ENCODE data around the gene MRPL34. TPM values are rescaled to one million over a fixed set of nuclear protein-coding genes. Genes with fewer than 3 reads are reported as not detected.
"Not testable (repeated sequence)": the region's sequence is repeated elsewhere in the genome, so short reads cannot be mapped to it uniquely, and the experiment has no call there.

Gene MRPL34
- total RNA-seq, 3 donors from 2014 or later: 111 to 137 (median 126) TPM

- H3K36me3 Mint-ChIP-seq (ENCODE audit: insufficient read depth); H3K4me3 Mint-ChIP-seq; H3K27me3 Mint-ChIP-seq (ENCODE audit: low read depth); H3K9me3 Mint-ChIP-seq; ATAC-seq; H3K4me1 Mint-ChIP-seq (ENCODE audit: low read depth); DNase-seq: not testable (repeated sequence)
These were observed 10.1 kb upstream of the MRPL34 start for GRCh38 chr19:17295551-17295950.

- Mint-ChIP-seq H3K9me3 (no peaks in the 10 kb centered on the region), H3K4me1 (ENCODE audit: low read depth) (peaks cover 6% of the 10 kb centered on the region), H3K36me3 (ENCODE audit: insufficient read depth) (no peaks in the 10 kb centered on the region), H3K27me3 (ENCODE audit: low read depth) (no peaks in the 10 kb centered on the region), H3K4me3 (no peak overlapping the region)
- DNase-seq (no peak), ATAC-seq (no peak)
These were observed 9.4 kb upstream of the MRPL34 start for GRCh38 chr19:17296273-17296672.

- Mint-ChIP-seq H3K9me3 (no peaks in the 10 kb centered on the region), H3K4me3 (no peak overlapping the region), H3K4me1 (ENCODE audit: low read depth) (peaks cover 5% of the 10 kb centered on the region), H3K27me3 (ENCODE audit: low read depth) (no peaks in the 10 kb centered on the region), H3K36me3 (ENCODE audit: insufficient read depth) (no peaks in the 10 kb centered on the region)
- ATAC-seq: no peak
- DNase-seq: no peak
These were observed 8.7 kb upstream of the MRPL34 start for GRCh38 chr19:17296976-17297375.

- Mint-ChIP-seq H3K36me3 (ENCODE audit: insufficient read depth) (no peaks in the 10 kb centered on the region), H3K4me1 (ENCODE audit: low read depth) (peaks cover 19% of the 10 kb centered on the region), H3K27me3 (ENCODE audit: low read depth) (no peaks in the 10 kb centered on the region), H3K4me3 (no peak overlapping the region), H3K9me3 (no peaks in the 10 kb centered on the region)
- ATAC-seq (no peak), DNase-seq (no peak)
These were observed 4.6 kb upstream of the MRPL34 start for GRCh38 chr19:17300992-17301619.

GRCh38 chr19:17302391-17303166 lies 3.1 kb upstream of the MRPL34 start:
- Mint-ChIP-seq H3K4me3 (peak overlapping the region; percentile 66), H3K36me3 (ENCODE audit: insufficient read depth) (no peaks in the 10 kb centered on the region), H3K4me1 (ENCODE audit: low read depth) (peaks cover 23% of the 10 kb centered on the region), H3K9me3 (no peaks in the 10 kb centered on the region), H3K27me3 (ENCODE audit: low read depth) (no peaks in the 10 kb centered on the region)
- ATAC-seq (peak; percentile 9), DNase-seq (no peak)

- H3K9me3 Mint-ChIP-seq: no peaks in the 10 kb centered on the region
- no peaks in the 10 kb centered on the region for H3K36me3 Mint-ChIP-seq (ENCODE audit: insufficient read depth)
- peak within 1 kb of the TSS; percentile 66 for H3K4me3 Mint-ChIP-seq
- no peaks in the 10 kb centered on the region for H3K27me3 Mint-ChIP-seq (ENCODE audit: low read depth)
- ATAC-seq (peak; percentile 79 to 82), DNase-seq (peak; percentile 90)
- peaks cover 28% of the 10 kb centered on the region for H3K4me1 Mint-ChIP-seq (ENCODE audit: low read depth)
These were observed 2.3 kb upstream of the MRPL34 start, which contains the start of gene ABHD8 for GRCh38 chr19:17303167-17303939. TSS of gene ABHD8 (minus strand) at chr19:17303425. CDS start at chr19:17301616, 1,809 bp downstream.

- H3K9me3 Mint-ChIP-seq: no peaks in the 10 kb centered on the region
- H3K27me3 Mint-ChIP-seq (ENCODE audit: low read depth): no peaks in the 10 kb centered on the region
- peaks cover 29% of the 10 kb centered on the region for H3K4me1 Mint-ChIP-seq (ENCODE audit: low read depth)
- ATAC-seq (no peak), DNase-seq (no peak)
- no peaks in the 10 kb centered on the region for H3K36me3 Mint-ChIP-seq (ENCODE audit: insufficient read depth)
- H3K4me3 Mint-ChIP-seq: peak overlapping the region; percentile 66
These were observed 1.8 kb upstream of the MRPL34 start for GRCh38 chr19:17303940-17304267.

GRCh38 chr19:17304386-17305215 lies 1.1 kb upstream of the MRPL34 start:
- Mint-ChIP-seq H3K4me1 (ENCODE audit: low read depth) (peaks cover 34% of the 10 kb centered on the region), H3K27me3 (ENCODE audit: low read depth) (no peaks in the 10 kb centered on the region), H3K9me3 (no peaks in the 10 kb centered on the region), H3K36me3 (ENCODE audit: insufficient read depth) (no peaks in the 10 kb centered on the region), H3K4me3 (peak overlapping the region; percentile 89)
- ATAC-seq: no peak
- DNase-seq: no peak

- H3K4me1 Mint-ChIP-seq (ENCODE audit: low read depth): peaks cover 36% of the 10 kb centered on the region
- H3K9me3 Mint-ChIP-seq: no peaks in the 10 kb centered on the region
- peak overlapping the region; percentile 89 for H3K4me3 Mint-ChIP-seq
- ATAC-seq: no peak
- no peaks in the 10 kb centered on the region for H3K27me3 Mint-ChIP-seq (ENCODE audit: low read depth)
- no peak for DNase-seq
- no peaks in the 10 kb centered on the region for H3K36me3 Mint-ChIP-seq (ENCODE audit: insufficient read depth)
These were observed 506 bp upstream of the MRPL34 start for GRCh38 chr19:17305216-17305516.

GRCh38 chr19:17306285-17306714 lies 628 bp downstream of the MRPL34 start:
- ATAC-seq (no peak), DNase-seq (no peak)
- H3K4me3 Mint-ChIP-seq: peak overlapping the region; percentile 89
- H3K36me3 Mint-ChIP-seq (ENCODE audit: insufficient read depth): peaks cover 2% of the 10 kb centered on the region
- peaks cover 45% of the 10 kb centered on the region for H3K4me1 Mint-ChIP-seq (ENCODE audit: low read depth)
- H3K9me3 Mint-ChIP-seq: no peaks in the 10 kb centered on the region
- no peaks in the 10 kb centered on the region for H3K27me3 Mint-ChIP-seq (ENCODE audit: low read depth)

GRCh38 chr19:17307876-17308377 lies 2.3 kb downstream of the MRPL34 start:
- ATAC-seq (no peak), DNase-seq (no peak)
- no peaks in the 10 kb centered on the region for H3K27me3 Mint-ChIP-seq (ENCODE audit: low read depth)
- no peaks in the 10 kb centered on the region for H3K9me3 Mint-ChIP-seq
- peak overlapping the region; percentile 89 for H3K4me3 Mint-ChIP-seq
- H3K36me3 Mint-ChIP-seq (ENCODE audit: insufficient read depth): peaks cover 8% of the 10 kb centered on the region
- peaks cover 45% of the 10 kb centered on the region for H3K4me1 Mint-ChIP-seq (ENCODE audit: low read depth)

- H3K9me3 Mint-ChIP-seq: no peaks in the 10 kb centered on the region
- H3K4me1 Mint-ChIP-seq (ENCODE audit: low read depth): peaks cover 39% of the 10 kb centered on the region
- H3K27me3 Mint-ChIP-seq (ENCODE audit: low read depth): no peaks in the 10 kb centered on the region
- peaks cover 8% of the 10 kb centered on the region for H3K36me3 Mint-ChIP-seq (ENCODE audit: insufficient read depth)
- DNase-seq: peak; percentile 98
- peak within 1 kb of the TSS; percentile 97 for H3K4me3 Mint-ChIP-seq
- peak; percentile 85 to 87 for ATAC-seq
These were observed 3.7 kb downstream of the MRPL34 start, which contains the start of gene DDA1 for GRCh38 chr19:17309198-17309964. TSS of gene DDA1 (plus strand) at chr19:17309563. CDS start at chr19:17309655, 92 bp downstream.

GRCh38 chr19:17309965-17310461 lies 4.3 kb downstream of the MRPL34 start:
- Mint-ChIP-seq H3K4me3 (peak overlapping the region; percentile 97), H3K36me3 (ENCODE audit: insufficient read depth) (peaks cover 8% of the 10 kb centered on the region), H3K27me3 (ENCODE audit: low read depth) (no peaks in the 10 kb centered on the region), H3K4me1 (ENCODE audit: low read depth) (peaks cover 35% of the 10 kb centered on the region), H3K9me3 (no peaks in the 10 kb centered on the region)
- no peak for DNase-seq
- no peak for ATAC-seq
